Renal pelvis (tissue), 4 donors: ENCODE measurements around the gene RTN4R. TPM values are rescaled to one million over a fixed set of nuclear protein-coding genes. Genes with fewer than 3 reads are reported as not detected.

Source experiments
- DNase-seq: peaks from one replicate; pipeline ENCODE4 v3.0.0-alpha.2; 2013
- polyA plus RNA-seq, 3 donors: library from polyadenylated mRNA; unstranded; fragments of 120-200 nt; gene quantifications; one replicate each; pipeline ENCODE4 v1.2.1, GENCODE V29; 2013; ENCODE audit not compliant: insufficient read length in 3 of 3

Gene RTN4R
- polyA plus RNA-seq, 3 donors = 5.8 to 11.2 (median 7.6) TPM

- no peak for DNase-seq
Observed at GRCh38 chr22:20231514-20232236, 36.4 kb downstream of the RTN4R start.

- no peak for DNase-seq
Observed at GRCh38 chr22:20230777-20231420, 37.2 kb downstream of the RTN4R start.

GRCh38 chr22:20229916-20230775 is 38.0 kb downstream of the RTN4R start:
- peak; percentile 55 for DNase-seq

GRCh38 chr22:20228939-20229272 is 39.2 kb downstream of the RTN4R start:
- DNase-seq = no peak

- no peak for DNase-seq
Observed at GRCh38 chr22:20228055-20228938, 39.8 kb downstream of the RTN4R start.

DNA sequence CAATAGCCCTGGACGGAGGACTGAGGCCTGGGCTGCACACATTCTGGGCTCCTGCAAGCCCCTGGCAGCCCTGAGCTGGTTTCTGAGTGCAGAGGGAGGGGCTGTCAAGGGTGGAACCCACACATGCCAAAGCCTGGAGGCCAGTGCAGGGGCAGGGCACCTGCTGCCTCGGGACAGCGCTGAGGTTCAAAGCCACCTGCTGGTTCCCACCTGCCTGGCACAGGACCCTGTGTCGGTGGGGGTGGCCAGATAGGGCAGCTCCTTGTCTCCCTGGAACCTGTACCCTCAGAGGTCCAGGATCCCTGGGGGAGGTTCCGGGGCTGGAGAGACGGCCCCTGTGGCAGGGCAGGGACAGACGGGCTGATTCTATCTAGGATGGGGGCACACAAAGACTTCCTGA is 40.8 kb downstream of the RTN4R start:
- no peak for DNase-seq

- no peak for DNase-seq
Observed at GRCh38 chr22:20226760-20227350, 41.3 kb downstream of the RTN4R start.

DNA sequence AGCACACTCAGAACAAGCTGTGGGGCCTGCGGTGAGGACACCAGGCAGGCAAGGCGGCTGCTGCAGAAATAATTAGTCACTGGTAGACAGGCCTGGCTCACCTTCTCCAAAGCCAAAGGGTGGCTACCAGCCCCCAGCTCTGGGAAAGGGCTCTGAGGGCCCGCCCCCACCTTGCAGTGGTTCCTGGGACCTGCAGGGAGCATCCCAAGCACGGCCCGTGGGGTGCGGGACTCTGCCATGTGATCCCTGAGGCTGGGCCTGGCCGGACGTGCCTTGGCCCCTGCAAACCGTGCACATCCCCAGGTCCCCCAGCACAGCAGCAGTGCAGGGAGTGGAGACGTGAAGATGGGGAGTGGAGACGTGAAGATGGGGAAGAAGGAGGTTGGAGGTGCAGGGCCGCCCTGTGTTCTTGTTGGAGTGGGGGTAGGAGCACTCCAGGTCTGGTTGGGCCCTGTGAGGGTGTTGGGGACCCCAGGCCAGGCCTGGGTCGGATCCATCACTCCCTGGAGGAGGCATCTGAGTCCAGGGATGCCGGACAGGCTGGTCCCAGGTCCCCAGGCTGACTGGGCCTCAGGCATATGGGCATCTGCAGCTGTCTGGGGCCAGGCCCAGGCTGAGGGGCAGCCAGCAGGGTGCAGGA is 41.9 kb downstream of the RTN4R start:
- no peak for DNase-seq

DNA sequence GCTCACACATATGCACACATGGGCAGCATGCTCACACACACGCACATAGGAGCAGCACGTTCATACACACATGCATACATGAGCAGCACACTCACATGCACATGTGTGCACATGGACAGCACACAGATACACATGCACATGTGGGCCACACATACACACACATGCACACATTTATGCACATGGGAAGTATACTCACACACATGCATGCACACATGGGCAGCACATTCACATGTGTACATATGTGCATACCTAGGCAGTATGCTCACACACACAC is 42.5 kb downstream of the RTN4R start:
- no peak for DNase-seq

- DNase-seq = no peak
Observed at GRCh38 chr22:20224917-20225692, 43.0 kb downstream of the RTN4R start.

DNA sequence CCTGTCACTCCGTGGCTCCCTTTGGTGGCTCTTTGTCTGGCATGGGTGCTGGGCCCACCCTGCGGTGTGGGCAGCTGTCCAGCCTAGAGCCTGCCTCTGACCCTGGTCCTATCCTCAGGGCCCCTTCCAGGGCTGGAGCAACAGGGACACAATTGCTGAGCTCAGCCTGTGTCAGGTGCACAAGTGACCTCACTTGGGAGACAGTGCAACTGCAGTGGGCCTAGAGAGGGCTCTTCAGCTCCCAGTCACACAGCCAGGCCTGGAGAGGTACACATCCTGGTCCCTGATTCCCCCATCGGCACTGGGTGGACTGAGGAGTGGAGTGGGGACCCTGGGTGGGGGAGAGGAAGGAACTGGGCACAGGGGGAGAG is 43.9 kb downstream of the RTN4R start:
- no peak for DNase-seq

GRCh38 chr22:20223421-20224255 is 44.5 kb downstream of the RTN4R start:
- DNase-seq = no peak

- no peak for DNase-seq
Observed at GRCh38 chr22:20222764-20223420, 45.2 kb downstream of the RTN4R start.

- no peak for DNase-seq
Observed at GRCh38 chr22:20221421-20222340, 46.4 kb downstream of the RTN4R start.

DNA sequence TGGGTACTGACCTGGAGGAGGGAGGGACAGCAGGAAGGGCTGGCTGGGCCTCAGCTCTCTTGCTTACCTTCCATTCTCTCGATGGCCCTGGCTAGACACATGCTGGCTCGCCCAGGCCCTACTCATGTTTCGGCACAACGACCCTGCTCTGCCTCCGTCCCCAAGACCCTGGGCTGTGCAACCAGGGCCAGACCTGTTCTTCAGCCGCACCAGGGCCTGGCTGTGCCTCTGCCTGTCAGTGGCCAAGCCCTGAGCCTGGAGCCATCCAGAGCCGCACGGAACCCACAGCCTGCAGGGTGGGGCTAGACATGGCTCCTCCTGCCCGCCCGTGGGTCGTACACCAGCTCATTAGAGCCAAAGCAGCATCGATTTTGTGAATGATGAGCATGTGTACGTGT is 47.5 kb downstream of the RTN4R start:
- DNase-seq = no peak

DNA sequence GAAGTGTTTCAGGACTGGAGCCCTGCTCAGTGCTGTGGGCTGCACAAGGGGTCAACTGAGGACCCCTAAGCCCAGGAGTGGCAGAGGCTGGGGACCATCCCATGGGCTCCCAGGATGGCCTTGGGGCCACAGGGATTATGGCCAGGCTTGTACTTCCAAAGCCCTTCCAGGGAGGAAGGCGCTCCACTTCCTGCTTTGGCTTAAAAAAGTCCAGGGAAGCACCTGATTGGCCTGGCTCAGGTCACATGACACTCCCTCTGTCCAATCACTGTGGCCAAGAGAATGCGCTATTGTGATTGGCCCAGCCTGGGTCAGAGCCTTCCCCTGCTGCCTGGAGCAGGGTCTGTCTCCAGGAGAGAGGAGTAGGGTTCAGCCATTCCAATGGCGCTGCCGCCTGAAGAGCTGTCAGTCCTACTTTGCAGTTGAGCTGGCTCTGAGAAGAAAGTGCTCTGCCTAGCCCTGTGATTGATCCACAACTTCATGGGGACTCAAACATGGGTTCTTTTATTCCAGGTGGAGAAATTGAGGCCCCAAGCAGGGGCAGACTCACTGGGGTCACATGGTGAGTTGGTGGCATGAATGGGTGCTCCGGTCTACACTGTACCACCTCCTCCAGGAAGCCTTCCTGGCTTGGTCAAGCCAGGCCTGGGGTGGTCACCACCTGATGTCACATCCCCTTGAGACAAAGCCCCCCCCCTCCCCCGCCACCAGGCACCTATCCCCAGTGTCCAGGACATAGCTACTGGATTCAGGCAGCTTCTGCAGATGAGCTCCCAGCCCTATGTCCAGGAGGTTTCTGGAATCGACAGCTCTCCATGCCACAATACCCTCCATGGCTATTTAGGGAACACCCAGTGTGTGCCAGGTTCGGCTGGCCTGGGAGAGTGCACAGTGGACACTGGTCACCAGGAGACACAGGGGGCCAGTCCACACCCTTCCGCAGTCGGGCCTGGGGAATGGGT is 48.2 kb downstream of the RTN4R start:
- DNase-seq = no peak

DNA sequence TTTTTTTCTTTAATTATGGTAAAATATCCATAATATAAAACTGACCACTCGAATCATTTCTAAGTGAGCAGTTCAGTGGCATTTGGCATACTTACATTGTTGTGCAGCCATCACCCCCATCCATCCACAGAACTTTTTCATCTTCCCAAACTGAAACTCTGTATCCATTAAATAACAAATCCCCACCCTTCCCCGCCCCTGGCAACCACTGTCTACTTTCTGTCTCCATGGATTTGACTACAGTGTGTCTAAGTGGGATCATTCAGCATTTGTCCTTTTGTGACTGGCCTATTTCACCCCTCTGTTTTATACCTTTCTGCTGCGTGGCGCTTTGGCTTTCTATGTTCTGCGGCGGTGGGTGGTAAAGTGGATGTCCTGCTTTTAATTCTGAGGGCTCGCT is 49.1 kb downstream of the RTN4R start:
- DNase-seq = no peak
